ENCODE data around the gene NEUROD4. TPM values are rescaled to one million over a fixed set of nuclear protein-coding genes. Genes with fewer than 3 reads are reported as not detected.

The NEUROD4 gene
- polyA plus RNA-seq, 1 of the 3 experiments (the other 2 are of a cell fraction), result not detected

GRCh38 chr12:55037351-55037987, 17.7 kb downstream of the NEUROD4 start:
- CTCF ChIA-PET, result interaction anchor here (1.0 to 2.0 kb wide), 2 partner anchors 31 to 44 kb away, joined by 3 to 6 read pairs; no protein-coding TSS in a partner anchor
- no peak overlapping the region for H2AFZ ChIP-seq (ENCODE audit: low read depth)

GRCh38 chr12:55039395-55040354, 19.9 kb downstream of the NEUROD4 start:
- ChIA-PET CTCF (interaction anchor here (1.4 kb wide), 1 partner anchor 29 kb away, joined by 6 read pairs; no protein-coding TSS in a partner anchor), POLR2A (no interaction called here)
- WGBS (ENCODE audit: low lambda C conversion rate), result 6% methylated on average over 10 of the region's 10 CpGs
- TF ChIP-seq GABPA (IDR thresholded peaks at IDR 0.05; ENCODE audit: low read depth) (no peak), SMC3 (IDR thresholded peaks at IDR 0.05; ENCODE audit: low read depth, low read length) (no peak), ZBTB33 (IDR thresholded peaks at IDR 0.05; ENCODE audit: borderline replicate concordance, low read depth) (no peak), NFIC (IDR thresholded peaks at IDR 0.05; ENCODE audit: borderline replicate concordance) (no peak), CTCF (IDR thresholded peaks at IDR 0.05) (no peak), PBX3 (IDR thresholded peaks at IDR 0.05) (no peak), USF2 (IDR thresholded peaks at IDR 0.05; ENCODE audit: borderline replicate concordance, low read depth, low read length) (no peak), MXI1 (IDR thresholded peaks at IDR 0.05; ENCODE audit: low read depth, low read length) (no peak), IRF3 (IDR thresholded peaks at IDR 0.05; ENCODE audit: low read depth, low read length) (no peak)

More at GRCh38 chr12:55037351-55037987, 17.7 kb downstream of the NEUROD4 start:
- H3K4me2 ChIP-seq, result no peak overlapping the region
- H3K9ac ChIP-seq, result no peak overlapping the region
- H3F3A ChIP-seq (replicated peaks; ENCODE audit: insufficient read depth), result no peaks in the 10 kb centered on the region
- H3K27ac ChIP-seq (ENCODE audit: low read depth in 2 of 2, low read length in 1 of 2), result no peak overlapping the region
- no peaks in the 10 kb centered on the region for H3K79me2 ChIP-seq (ENCODE audit: insufficient read depth)
- no peaks in the 10 kb centered on the region; the same call in 1 of the 2 replicates for H3K27me3 ChIP-seq (ENCODE audit: insufficient read depth)
- H3K36me3 ChIP-seq (replicated peaks in 1 of 2; ENCODE audit: control insufficient read depth in 1 of 2, insufficient read depth in 2 of 2, low read length in 1 of 2), result no peaks in the 10 kb centered on the region
- H3K9me3 ChIP-seq, result no peaks in the 10 kb centered on the region
- no peak overlapping the region for H3K4me3 ChIP-seq (ENCODE audit: low read depth in 2 of 2, low read length in 1 of 2)
- WGBS (ENCODE audit: low lambda C conversion rate), result 18% methylated on average over 5 of the region's 5 CpGs
- TF ChIP-seq FOXJ3 (CRISPR knock-in tag; IDR thresholded peaks at IDR 0.05) (no peak), FOXM1 (IDR thresholded peaks at IDR 0.05; ENCODE audit: low read depth) (no peak), YY1 (IDR thresholded peaks at IDR 0.05; ENCODE audit: low read depth) (no peak), GATA2 (CRISPR knock-in tag; IDR thresholded peaks at IDR 0.05) (no peak), PBX3 (IDR thresholded peaks at IDR 0.05) (no peak), RXRA (IDR thresholded peaks at IDR 0.05; ENCODE audit: borderline replicate concordance, low read depth) (no peak), RFX5 (IDR thresholded peaks at IDR 0.05; ENCODE audit: low read length) (no peak), EP300 (IDR thresholded peaks at IDR 0.05; ENCODE audit: borderline replicate concordance in 1 of 2, low read depth in 1 of 2, low read length in 1 of 2) (no peak)
- no peaks in the 10 kb centered on the region for H3K4me1 ChIP-seq (ENCODE audit: control insufficient read depth in 1 of 2, insufficient read depth in 2 of 2, low read depth in 1 of 2, low read length in 1 of 2)
- H4K20me1 ChIP-seq (ENCODE audit: insufficient read depth), result no peaks in the 10 kb centered on the region
- H3K9me2 ChIP-seq, result no peaks in the 10 kb centered on the region
- no peak for DNase-seq
- POLR2A ChIA-PET, result no interaction called here

More at GRCh38 chr12:55039395-55040354, 19.9 kb downstream of the NEUROD4 start:
- Histone ChIP-seq H3K27ac (ENCODE audit: low read depth in 2 of 2, low read length in 1 of 2) (no peak overlapping the region), H3K9me2 (no peaks in the 10 kb centered on the region), H3K4me1 (ENCODE audit: control insufficient read depth in 1 of 2, insufficient read depth in 2 of 2, low read depth in 1 of 2, low read length in 1 of 2) (no peaks in the 10 kb centered on the region), H3K36me3 (replicated peaks in 1 of 2; ENCODE audit: control insufficient read depth in 1 of 2, insufficient read depth in 2 of 2, low read length in 1 of 2) (no peaks in the 10 kb centered on the region), H3K79me2 (ENCODE audit: insufficient read depth) (no peaks in the 10 kb centered on the region), H3K9me3 (no peaks in the 10 kb centered on the region), H3K4me2 (no peak overlapping the region), H3K4me3 (ENCODE audit: low read depth in 2 of 2, low read length in 1 of 2) (no peak overlapping the region), H3K27me3 (ENCODE audit: insufficient read depth) (no peaks in the 10 kb centered on the region; the same call in 1 of the 2 replicates), H2AFZ (ENCODE audit: low read depth) (no peak overlapping the region), H3K9ac (no peak overlapping the region), H3F3A (replicated peaks; ENCODE audit: insufficient read depth) (no peaks in the 10 kb centered on the region), H4K20me1 (ENCODE audit: insufficient read depth) (no peaks in the 10 kb centered on the region)
- DNase-seq, result no peak

Data from SK-N-SH (cell line).